NB4 (cell line): ENCODE measurements around the gene ARCN1.

Experiments used
- DNase-seq: peaks from one replicate; pipeline ENCODE4 v3.0.0; 2010; ENCODE audit warnings: low read depth
- H3K4me3 ChIP-seq: one replicate; pipeline ENCODE4 v1.5.1; 2011; ENCODE audit warnings: mild to moderate bottlenecking, low read depth, low read length, moderate library complexity
- MYC ChIP-seq: IDR thresholded peaks from 2 replicates; pipeline ENCODE4 v1.6.1; 2011; ENCODE audit warnings: low read depth, low read length
- POLR2A ChIP-seq: IDR thresholded peaks from 2 replicates; pipeline ENCODE4 v1.6.1; 2011; ENCODE audit warnings: mild to moderate bottlenecking; ENCODE audit not compliant: insufficient read length; ENCODE audit errors: extremely low read depth
- TF ChIP-seq, protein P1 (sequence below): IDR thresholded peaks from one replicate; pipeline ENCODE4 v1.5.1; 2012; ENCODE audit warnings: low read depth, low read length
- TF ChIP-seq, protein P2 (sequence below): IDR thresholded peaks from 2 replicates; pipeline ENCODE4 v1.6.1; 2011; ENCODE audit warnings: low read depth, low read length

ARCN1 gene

DNA sequence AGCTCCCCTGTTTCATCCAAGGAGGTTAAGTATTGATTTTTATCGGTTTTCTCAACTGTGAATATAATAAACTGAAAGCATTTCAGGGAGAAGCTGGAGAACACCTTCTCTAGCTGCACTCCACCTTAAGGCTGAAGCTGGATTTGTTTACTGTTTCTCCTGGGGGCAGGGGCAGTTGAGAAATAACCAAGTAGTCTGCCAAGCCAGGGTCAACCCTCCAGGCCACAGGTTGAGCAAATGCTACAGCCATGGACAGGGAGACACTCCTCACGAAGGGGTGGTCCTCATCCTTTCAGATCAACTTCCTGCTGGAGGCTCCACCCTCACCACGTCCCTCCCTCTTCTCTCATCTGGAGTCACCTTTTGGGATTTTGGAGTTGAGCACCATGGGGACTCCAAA is 45.1 kb upstream of the ARCN1 start, which contains the start of gene TTC36:
TTC36 (plus strand) TSS at position 366 of the 400 bp plus-strand sequence; CDS start at position 387, 21 bp downstream.
- TF ChIP-seq, protein P1, sequence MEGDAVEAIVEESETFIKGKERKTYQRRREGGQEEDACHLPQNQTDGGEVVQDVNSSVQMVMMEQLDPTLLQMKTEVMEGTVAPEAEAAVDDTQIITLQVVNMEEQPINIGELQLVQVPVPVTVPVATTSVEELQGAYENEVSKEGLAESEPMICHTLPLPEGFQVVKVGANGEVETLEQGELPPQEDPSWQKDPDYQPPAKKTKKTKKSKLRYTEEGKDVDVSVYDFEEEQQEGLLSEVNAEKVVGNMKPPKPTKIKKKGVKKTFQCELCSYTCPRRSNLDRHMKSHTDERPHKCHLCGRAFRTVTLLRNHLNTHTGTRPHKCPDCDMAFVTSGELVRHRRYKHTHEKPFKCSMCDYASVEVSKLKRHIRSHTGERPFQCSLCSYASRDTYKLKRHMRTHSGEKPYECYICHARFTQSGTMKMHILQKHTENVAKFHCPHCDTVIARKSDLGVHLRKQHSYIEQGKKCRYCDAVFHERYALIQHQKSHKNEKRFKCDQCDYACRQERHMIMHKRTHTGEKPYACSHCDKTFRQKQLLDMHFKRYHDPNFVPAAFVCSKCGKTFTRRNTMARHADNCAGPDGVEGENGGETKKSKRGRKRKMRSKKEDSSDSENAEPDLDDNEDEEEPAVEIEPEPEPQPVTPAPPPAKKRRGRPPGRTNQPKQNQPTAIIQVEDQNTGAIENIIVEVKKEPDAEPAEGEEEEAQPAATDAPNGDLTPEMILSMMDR = no peak
- TF ChIP-seq, protein P2, sequence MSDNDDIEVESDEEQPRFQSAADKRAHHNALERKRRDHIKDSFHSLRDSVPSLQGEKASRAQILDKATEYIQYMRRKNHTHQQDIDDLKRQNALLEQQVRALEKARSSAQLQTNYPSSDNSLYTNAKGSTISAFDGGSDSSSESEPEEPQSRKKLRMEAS = no peak
- no peak for TF ChIP-seq MYC
- TF ChIP-seq POLR2A = no peak
- H3K4me3 ChIP-seq = no peak within 1 kb of the TSS
- DNase-seq = no peak

DNA sequence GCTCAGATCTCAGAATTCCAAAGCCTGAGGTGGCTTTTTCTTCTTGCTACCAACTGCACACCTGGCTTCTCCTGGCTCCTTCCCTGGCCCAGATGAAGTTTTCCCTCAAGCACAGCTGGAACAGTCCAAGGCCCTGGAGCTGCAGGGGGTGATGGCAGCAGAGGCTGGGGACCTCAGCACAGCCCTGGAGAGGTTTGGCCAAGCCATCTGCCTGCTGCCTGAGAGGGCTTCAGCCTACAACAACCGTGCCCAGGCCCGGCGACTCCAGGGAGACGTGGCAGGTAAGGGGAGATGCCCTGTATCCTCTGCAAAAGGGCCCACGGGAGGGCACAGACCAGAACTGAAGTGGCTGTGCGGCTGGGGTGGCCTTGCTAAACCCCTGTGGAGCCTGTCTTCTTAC is 43.7 kb upstream of the ARCN1 start:
- no peak overlapping the region for H3K4me3 ChIP-seq
- DNase-seq = no peak
- TF ChIP-seq POLR2A (no peak), MYC (no peak)
- TF ChIP-seq, protein P1 = no peak
- TF ChIP-seq, protein P2 = no peak

DNA sequence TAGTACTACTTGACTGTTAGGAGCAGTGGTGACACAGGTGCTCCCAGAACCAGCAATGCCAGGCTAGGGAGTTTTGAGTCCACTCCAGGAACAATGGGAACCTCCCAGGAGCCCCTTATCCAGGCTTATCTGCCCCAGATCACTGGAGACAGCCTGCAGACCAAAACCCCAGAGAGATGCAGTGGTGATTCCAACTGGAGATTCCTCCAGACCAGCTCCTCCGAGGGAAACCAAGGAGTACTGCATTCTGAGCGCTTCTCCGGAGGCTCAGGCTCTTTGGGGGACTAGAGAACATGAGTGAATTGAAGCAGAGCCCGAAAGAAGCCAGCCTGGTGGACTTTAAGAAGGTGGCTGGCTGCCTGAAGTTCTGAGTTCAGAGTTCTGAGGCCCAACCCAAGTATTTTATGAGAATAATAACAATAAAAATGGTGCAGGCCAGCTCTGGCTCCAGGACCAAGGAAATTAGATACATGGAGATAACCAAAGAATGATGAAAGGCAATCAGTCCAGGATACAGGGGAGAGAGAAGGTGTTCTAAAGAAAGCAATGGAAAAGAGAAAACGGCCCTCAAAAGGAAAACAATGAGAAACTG is 42.5 kb upstream of the ARCN1 start:
- TF ChIP-seq MYC (no peak), POLR2A (no peak)
- TF ChIP-seq, protein P1 = no peak
- TF ChIP-seq, protein P2 = no peak
- no peak overlapping the region for H3K4me3 ChIP-seq
- no peak for DNase-seq

DNA sequence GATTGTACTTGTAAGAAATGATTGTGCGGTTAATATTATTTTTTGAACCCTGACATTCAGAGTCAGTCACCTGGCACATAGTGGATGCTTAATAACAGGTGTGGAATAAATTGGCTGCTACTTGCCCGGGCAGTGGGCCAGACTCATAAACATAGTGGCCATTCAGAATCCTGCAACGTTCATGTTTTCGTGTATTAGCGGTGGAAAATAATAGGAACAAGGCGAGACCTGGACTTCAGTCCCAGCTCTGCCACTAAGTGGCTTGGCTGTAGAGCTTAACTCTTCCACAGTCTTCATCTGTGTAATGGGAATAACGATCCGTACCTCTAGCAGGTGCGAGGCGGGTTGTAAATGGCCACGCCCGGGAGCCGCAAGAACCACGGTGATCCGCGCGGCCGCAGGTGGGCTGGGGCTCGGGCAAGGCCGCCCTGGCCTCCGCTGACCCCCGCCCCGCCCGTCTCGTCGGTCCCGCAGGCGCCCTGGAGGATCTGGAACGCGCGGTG is 42.0 kb upstream of the ARCN1 start:
- DNase-seq = no peak

DNA sequence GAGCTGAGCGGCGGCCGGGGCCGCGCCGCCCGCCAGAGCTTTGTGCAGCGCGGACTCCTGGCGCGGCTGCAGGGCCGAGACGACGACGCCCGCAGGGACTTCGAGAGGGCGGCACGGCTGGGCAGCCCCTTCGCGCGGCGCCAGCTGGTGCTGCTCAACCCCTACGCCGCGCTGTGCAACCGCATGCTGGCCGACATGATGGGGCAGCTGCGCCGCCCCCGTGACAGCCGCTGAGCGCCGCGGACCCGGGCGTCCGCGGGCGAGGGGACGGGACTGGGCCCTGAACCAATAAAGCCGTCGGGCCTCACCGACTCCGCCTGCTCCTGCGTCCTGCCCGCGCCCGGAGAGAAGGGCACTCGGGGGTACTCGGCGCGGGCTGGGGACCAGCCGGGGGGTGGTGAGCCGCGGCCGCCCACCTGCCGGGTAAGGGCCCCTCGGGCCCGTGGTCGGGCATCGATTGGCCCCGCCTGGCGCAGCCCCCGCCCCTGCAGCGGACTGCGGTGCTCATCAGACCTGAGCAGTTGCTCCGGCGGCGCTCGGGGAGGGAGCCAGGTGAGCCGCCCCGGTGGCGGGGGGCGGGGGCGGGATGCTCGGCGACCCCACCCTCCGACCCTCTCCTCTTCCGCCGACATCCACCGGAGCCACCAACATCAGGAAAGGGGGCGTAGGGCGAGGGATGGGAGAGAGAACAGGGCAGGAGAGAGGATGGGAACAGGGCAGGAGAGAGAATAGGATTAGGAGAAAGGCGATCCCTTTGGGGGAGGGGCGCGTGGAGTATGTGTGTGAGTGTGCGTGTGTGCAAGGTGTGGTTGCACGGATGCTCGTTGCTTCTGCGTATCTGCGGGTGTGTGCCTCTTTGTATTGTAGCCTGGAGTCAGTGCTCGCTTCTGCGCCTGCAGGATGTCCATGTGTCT is 41.3 kb upstream of the ARCN1 start, which contains the start of gene TMEM25:
TMEM25 (plus strand) TSS at position 510 of the 914 bp plus-strand sequence. CDS start 610 bp downstream, outside the sequence.
- TF ChIP-seq POLR2A (no peak), MYC (no peak)
- TF ChIP-seq, protein P2 = no peak
- TF ChIP-seq, protein P1 = no peak
- peak; percentile 60 for DNase-seq
- H3K4me3 ChIP-seq = no peak within 1 kb of the TSS

More for the DNA sequence above, 42.0 kb upstream of the ARCN1 start:
- no peak overlapping the region for H3K4me3 ChIP-seq
- no peak for TF ChIP-seq POLR2A
- no peak for TF ChIP-seq MYC
- TF ChIP-seq, protein P1 = no peak
- TF ChIP-seq, protein P2 = no peak
